BE2C (cell line): ENCODE results near the gene PARD3B.

ENCODE experiments used
- DNase-seq: peaks from one replicate; pipeline ENCODE4 v3.0.0-alpha.2; 2020
- H3K27me3 ChIP-seq: fragments of 250-450 bp; sonication (Bioruptor Pico); 2 replicates; pipeline ENCODE4 v1.5.1; 2020; ENCODE audit warnings: mild to moderate bottlenecking
- H3K36me3 ChIP-seq: fragments of 250-450 bp; sonication (Bioruptor Pico); 2 replicates; pipeline ENCODE4 v1.5.1; 2020; ENCODE audit warnings: mild to moderate bottlenecking
- H3K4me1 ChIP-seq: fragments of 250-450 bp; sonication (Bioruptor Pico); 2 replicates; pipeline ENCODE4 v1.5.1; 2020
- H3K4me3 ChIP-seq: 2 replicates; pipeline ENCODE4 v1.5.1; 2011; ENCODE audit warnings: low read depth, low read length
- H3K9me3 ChIP-seq: fragments of 250-450 bp; sonication (Bioruptor Pico); 2 replicates; pipeline ENCODE4 v1.5.1; 2020
- TF ChIP-seq, protein P1 (sequence below): IDR thresholded peaks from 2 replicates; pipeline ENCODE4 v1.5.1; 2012; ENCODE audit warnings: mild to moderate bottlenecking, low read depth, low read length

The PARD3B gene

DNA sequence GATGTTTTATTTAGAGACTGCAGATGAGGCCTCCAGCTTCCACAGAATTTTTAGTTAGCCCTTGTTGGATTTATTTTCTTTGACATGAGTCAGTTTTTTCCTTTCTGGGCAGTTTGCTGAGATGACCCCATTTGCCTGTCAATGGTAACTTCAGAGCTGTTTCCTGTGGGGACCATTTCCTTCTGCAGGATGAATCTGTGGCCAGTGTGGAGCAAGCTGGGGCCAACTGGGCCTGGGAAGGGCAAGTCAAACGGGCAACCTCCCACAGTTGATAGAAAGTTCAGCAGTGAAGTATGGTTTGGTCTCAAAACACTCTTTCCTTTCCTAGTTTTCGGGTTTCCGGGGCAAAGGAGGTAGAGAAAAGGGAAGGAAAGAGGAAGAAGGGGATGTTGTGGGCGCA, 845.6 kb downstream of the PARD3B start:
- no peak overlapping the region for H3K4me3 ChIP-seq
- no peaks in the 10 kb centered on the region for H3K9me3 ChIP-seq
- H3K36me3 ChIP-seq = no peaks in the 10 kb centered on the region
- H3K27me3 ChIP-seq = no peaks in the 10 kb centered on the region
- peaks cover 11% of the 10 kb centered on the region for H3K4me1 ChIP-seq
- TF ChIP-seq, protein P1, sequence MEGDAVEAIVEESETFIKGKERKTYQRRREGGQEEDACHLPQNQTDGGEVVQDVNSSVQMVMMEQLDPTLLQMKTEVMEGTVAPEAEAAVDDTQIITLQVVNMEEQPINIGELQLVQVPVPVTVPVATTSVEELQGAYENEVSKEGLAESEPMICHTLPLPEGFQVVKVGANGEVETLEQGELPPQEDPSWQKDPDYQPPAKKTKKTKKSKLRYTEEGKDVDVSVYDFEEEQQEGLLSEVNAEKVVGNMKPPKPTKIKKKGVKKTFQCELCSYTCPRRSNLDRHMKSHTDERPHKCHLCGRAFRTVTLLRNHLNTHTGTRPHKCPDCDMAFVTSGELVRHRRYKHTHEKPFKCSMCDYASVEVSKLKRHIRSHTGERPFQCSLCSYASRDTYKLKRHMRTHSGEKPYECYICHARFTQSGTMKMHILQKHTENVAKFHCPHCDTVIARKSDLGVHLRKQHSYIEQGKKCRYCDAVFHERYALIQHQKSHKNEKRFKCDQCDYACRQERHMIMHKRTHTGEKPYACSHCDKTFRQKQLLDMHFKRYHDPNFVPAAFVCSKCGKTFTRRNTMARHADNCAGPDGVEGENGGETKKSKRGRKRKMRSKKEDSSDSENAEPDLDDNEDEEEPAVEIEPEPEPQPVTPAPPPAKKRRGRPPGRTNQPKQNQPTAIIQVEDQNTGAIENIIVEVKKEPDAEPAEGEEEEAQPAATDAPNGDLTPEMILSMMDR = no peak
- no peak for DNase-seq

DNA sequence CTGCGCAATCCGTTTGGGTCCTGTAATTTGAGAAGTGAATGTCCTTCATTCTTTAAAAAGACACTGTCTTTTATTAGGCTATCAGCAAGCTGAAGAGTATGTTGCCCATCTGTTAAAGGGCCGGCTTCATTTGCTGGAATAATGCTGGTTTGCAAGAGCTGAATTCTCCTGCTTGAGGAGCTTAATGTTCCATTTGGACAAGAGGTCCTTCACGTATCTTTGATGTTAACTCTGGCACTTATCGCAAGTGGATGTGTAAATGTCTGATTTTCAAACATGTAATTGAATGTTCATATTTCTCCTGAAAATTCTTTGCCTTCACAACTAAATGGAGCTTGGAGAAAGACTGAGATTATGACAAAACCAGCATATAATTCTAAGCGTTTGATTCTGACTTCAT, 856.2 kb downstream of the PARD3B start:
- Histone ChIP-seq H3K27me3 (no peaks in the 10 kb centered on the region), H3K36me3 (no peaks in the 10 kb centered on the region), H3K4me3 (no peak overlapping the region), H3K4me1 (peaks cover 9% of the 10 kb centered on the region), H3K9me3 (no peaks in the 10 kb centered on the region)
- TF ChIP-seq, protein P1 = no peak
- DNase-seq = no peak

GRCh38 chr2:205402011-205402410, 856.7 kb downstream of the PARD3B start:
- TF ChIP-seq, protein P1 = no peak
- Histone ChIP-seq H3K4me3 (no peak overlapping the region), H3K27me3 (no peaks in the 10 kb centered on the region), H3K9me3 (no peaks in the 10 kb centered on the region), H3K4me1 (peaks cover 12% of the 10 kb centered on the region), H3K36me3 (no peaks in the 10 kb centered on the region)
- no peak for DNase-seq

- peaks cover 20% of the 10 kb centered on the region for H3K4me1 ChIP-seq
- H3K27me3 ChIP-seq = no peaks in the 10 kb centered on the region
- H3K9me3 ChIP-seq = no peaks in the 10 kb centered on the region
- TF ChIP-seq, protein P1 = no peak
- H3K36me3 ChIP-seq = no peaks in the 10 kb centered on the region
- DNase-seq = no peak
- H3K4me3 ChIP-seq = no peak overlapping the region
Measured at GRCh38 chr2:205403244-205403825, 858.1 kb downstream of the PARD3B start.

DNA sequence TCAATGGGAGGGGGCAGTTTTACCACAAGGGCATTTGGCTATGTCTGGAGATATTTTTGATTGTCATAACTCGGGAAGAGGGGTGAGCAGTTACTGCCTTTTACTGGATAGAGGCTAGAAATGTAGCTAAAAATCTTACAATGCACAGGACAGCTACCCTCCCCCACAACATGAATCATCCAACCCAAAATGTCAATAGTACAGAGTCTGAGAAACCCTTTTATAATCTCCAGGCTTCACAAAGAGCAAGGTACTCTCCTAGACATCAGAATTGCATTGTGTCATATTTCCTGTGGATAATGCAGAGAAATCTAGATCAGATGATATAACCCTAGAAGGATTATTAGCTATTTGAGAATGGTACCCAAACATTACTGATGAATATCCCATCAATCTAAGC, 859.9 kb downstream of the PARD3B start:
- no peaks in the 10 kb centered on the region for H3K36me3 ChIP-seq
- no peaks in the 10 kb centered on the region for H3K9me3 ChIP-seq
- H3K27me3 ChIP-seq = no peaks in the 10 kb centered on the region
- TF ChIP-seq, protein P1 = no peak
- H3K4me3 ChIP-seq = no peak overlapping the region
- peaks cover 22% of the 10 kb centered on the region for H3K4me1 ChIP-seq
- DNase-seq = no peak

DNA sequence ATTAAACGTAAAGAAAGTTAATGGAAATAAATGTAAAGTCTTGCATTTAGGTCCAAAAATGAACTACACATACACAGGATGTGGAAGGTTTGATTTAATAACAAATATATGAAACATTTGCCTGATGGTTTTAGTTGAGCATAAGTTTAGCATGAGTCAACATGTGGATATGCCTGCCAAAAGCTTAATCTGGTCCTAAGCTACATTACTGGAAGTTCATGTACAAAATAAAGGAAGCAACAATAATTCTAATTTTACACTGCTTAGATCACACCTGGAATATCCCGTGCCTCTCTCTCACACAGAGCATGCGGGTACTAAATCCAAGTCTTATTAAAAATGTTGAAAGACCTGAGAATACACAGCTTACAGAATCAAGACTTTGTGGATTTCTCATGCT, 860.5 kb downstream of the PARD3B start:
- Histone ChIP-seq H3K27me3 (no peaks in the 10 kb centered on the region), H3K4me1 (peaks cover 22% of the 10 kb centered on the region), H3K4me3 (no peak overlapping the region), H3K36me3 (no peaks in the 10 kb centered on the region), H3K9me3 (no peaks in the 10 kb centered on the region)
- TF ChIP-seq, protein P1 = no peak
- no peak for DNase-seq
